ENCODE data around the gene EEF1G.

DNA sequence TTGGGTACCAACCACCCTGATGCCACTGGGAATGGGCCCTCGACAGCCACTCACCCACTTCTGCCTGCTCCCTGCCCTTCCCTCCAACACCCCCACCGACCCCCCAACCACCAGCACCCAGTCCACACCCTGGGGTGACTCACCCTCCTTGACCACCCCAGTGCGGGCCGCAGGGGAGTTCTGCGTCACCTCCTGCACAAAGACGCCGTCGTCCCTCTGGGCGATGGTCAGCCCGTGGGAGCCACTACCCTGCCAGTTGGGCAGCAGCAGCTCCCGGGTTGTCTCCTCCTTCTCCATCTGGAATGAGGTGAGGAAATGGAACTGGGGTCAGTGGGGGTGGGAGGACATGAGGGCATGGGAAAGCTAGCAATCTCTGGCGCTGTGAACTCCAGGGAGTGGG lies 37.9 kb downstream of the EEF1G start:
- TF ChIP-seq, protein P1, sequence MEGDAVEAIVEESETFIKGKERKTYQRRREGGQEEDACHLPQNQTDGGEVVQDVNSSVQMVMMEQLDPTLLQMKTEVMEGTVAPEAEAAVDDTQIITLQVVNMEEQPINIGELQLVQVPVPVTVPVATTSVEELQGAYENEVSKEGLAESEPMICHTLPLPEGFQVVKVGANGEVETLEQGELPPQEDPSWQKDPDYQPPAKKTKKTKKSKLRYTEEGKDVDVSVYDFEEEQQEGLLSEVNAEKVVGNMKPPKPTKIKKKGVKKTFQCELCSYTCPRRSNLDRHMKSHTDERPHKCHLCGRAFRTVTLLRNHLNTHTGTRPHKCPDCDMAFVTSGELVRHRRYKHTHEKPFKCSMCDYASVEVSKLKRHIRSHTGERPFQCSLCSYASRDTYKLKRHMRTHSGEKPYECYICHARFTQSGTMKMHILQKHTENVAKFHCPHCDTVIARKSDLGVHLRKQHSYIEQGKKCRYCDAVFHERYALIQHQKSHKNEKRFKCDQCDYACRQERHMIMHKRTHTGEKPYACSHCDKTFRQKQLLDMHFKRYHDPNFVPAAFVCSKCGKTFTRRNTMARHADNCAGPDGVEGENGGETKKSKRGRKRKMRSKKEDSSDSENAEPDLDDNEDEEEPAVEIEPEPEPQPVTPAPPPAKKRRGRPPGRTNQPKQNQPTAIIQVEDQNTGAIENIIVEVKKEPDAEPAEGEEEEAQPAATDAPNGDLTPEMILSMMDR (IDR thresholded peaks at IDR 0.05) = no peak
- no peak for TF ChIP-seq POLR2A (IDR thresholded peaks at IDR 0.05)
